ENCODE measurements around the gene CCDC12.

CCDC12 gene

DNA sequence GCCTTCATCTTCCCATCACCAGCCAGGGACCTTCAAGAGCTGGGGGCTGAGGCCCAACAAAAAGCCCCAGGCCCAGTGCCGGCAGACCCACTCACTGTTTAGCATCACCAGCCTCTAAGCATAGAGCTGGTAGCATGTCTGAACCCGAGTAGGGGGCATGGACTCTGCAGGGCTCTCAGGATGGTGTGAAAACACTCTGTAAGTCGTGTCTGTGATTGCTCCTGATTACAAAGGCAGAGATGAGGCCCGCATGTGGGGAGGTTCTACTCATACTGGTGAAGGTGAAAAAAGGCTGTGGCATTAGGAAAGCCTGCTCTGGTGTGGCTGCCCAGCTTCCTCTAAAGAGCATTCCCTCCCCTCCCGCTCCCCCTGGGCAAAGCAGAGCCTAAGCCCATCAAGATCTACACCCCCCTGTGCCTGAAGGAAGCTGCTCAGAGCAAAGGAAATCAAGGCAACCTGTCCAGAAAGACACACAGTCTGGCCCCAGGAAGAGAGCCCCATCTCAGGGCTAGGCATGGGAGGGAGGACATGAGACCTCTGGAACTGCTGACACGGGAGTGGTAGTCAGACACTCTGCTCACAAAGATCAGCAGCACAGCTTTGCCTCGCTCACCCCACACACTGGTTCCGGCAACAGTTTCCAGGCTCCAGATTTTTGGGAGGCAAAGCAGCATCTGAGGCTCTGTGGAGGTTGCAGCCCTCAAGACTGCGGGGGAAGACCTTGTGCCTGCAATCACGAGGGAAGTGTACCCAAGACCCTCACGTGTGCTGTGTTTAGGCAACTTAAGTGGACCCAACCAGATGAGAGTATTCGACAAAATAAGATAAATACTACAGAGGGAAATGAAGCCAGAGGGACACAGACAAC is 36.7 kb downstream of the CCDC12 start:
- Histone ChIP-seq H3K4me3 (ENCODE audit: low read depth in 1 of 2, low read length in 2 of 2) (no peak overlapping the region), H3K4me2 (ENCODE audit: insufficient read depth, low read length) (no peak overlapping the region), H3K27me3 (ENCODE audit: insufficient read depth, low read length, poor library complexity) (no peaks in the 10 kb centered on the region), H3K4me1 (ENCODE audit: insufficient read depth, low read length) (no peaks in the 10 kb centered on the region), H3K36me3 (ENCODE audit: insufficient read depth, low read length) (peaks cover 78% of the 10 kb centered on the region), H2AFZ (ENCODE audit: low read depth, low read length) (no peak overlapping the region), H3K9ac (ENCODE audit: low read depth, low read length) (no peak overlapping the region), H4K20me1 (ENCODE audit: insufficient read depth, low read length) (peaks cover 92% of the 10 kb centered on the region), H3K27ac (ENCODE audit: low read length) (no peak overlapping the region), H3K79me2 (ENCODE audit: insufficient read depth, low read length) (peaks cover 98% of the 10 kb centered on the region), H3K9me3 (ENCODE audit: insufficient read depth, low read length, severe bottlenecking) (no peaks in the 10 kb centered on the region)
- TF ChIP-seq, protein P1, sequence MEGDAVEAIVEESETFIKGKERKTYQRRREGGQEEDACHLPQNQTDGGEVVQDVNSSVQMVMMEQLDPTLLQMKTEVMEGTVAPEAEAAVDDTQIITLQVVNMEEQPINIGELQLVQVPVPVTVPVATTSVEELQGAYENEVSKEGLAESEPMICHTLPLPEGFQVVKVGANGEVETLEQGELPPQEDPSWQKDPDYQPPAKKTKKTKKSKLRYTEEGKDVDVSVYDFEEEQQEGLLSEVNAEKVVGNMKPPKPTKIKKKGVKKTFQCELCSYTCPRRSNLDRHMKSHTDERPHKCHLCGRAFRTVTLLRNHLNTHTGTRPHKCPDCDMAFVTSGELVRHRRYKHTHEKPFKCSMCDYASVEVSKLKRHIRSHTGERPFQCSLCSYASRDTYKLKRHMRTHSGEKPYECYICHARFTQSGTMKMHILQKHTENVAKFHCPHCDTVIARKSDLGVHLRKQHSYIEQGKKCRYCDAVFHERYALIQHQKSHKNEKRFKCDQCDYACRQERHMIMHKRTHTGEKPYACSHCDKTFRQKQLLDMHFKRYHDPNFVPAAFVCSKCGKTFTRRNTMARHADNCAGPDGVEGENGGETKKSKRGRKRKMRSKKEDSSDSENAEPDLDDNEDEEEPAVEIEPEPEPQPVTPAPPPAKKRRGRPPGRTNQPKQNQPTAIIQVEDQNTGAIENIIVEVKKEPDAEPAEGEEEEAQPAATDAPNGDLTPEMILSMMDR (IDR thresholded peaks at IDR 0.05; ENCODE audit: borderline replicate concordance, extremely low read depth, low read length, poor library complexity, severe bottlenecking): no peak
- TF ChIP-seq EZH2 (IDR thresholded peaks at IDR 0.05; ENCODE audit: borderline replicate concordance, low read depth, low read length, severe bottlenecking): no peak
- no peak for DNase-seq
- ATAC-seq (ENCODE audit: insufficient read depth, low read depth): no peak

DNA sequence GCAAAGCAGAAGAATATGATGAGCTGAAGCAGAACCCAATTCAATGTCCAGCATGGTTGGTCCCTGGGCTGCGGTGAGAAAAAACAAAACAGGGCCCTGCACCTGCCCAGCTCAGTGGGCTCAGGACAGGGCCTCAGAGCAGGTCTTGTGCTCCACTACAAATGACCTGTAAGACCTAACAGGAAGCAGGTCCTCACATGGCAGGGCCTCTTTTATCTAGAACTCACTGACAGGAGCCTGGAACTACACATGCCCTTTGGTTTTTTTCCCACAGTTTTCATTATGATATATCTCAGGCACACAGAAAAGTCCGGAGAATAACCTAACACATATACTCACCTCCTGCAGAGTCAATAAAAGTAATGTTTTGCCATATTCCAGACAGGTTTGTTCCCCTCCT is 38.4 kb downstream of the CCDC12 start:
- no peak for ATAC-seq (ENCODE audit: insufficient read depth, low read depth)
- Histone ChIP-seq H2AFZ (ENCODE audit: low read depth, low read length) (no peak overlapping the region), H3K4me1 (ENCODE audit: insufficient read depth, low read length) (no peaks in the 10 kb centered on the region)

DNA sequence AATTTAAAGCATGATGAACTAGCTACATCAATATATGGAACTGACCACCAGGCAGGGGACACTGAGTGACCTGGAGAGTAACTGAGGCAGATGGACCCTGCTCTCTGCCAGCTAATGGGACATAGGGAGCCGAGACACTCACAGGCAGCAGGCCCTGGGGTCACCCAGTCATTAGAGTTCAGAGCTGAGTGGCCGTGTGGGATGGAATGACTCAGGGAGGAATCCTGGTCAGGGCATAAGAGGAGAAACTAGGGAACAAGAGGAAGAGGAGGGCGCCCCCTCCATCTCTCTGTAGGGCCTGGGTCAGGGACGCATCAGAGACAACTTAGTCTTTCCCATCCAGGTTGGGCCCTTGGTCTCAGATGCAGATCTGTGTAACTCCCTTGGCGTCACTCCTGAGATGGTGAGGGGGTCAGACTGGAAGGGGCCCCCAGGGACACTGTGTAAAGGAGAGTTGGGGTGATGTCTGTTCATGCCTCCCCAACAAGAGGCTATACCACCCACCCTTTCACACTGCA is 39.8 kb downstream of the CCDC12 start:
- H3K4me1 ChIP-seq (ENCODE audit: insufficient read depth, low read length): no peaks in the 10 kb centered on the region
- H3K27ac ChIP-seq (ENCODE audit: low read length): no peak overlapping the region
- no peak overlapping the region for H3K9ac ChIP-seq (ENCODE audit: low read depth, low read length)
- H3K36me3 ChIP-seq (ENCODE audit: insufficient read depth, low read length): peaks cover 80% of the 10 kb centered on the region
- H3K9me3 ChIP-seq (ENCODE audit: insufficient read depth, low read length, severe bottlenecking): no peaks in the 10 kb centered on the region
- TF ChIP-seq, protein P1 (IDR thresholded peaks at IDR 0.05; ENCODE audit: borderline replicate concordance, extremely low read depth, low read length, poor library complexity, severe bottlenecking): no peak
- TF ChIP-seq EZH2 (IDR thresholded peaks at IDR 0.05; ENCODE audit: borderline replicate concordance, low read depth, low read length, severe bottlenecking): no peak
- no peak overlapping the region for H2AFZ ChIP-seq (ENCODE audit: low read depth, low read length)
- H3K4me2 ChIP-seq (ENCODE audit: insufficient read depth, low read length): no peak overlapping the region
- H3K27me3 ChIP-seq (ENCODE audit: insufficient read depth, low read length, poor library complexity): no peaks in the 10 kb centered on the region
- peaks cover 97% of the 10 kb centered on the region for H3K79me2 ChIP-seq (ENCODE audit: insufficient read depth, low read length)
- no peak overlapping the region for H3K4me3 ChIP-seq (ENCODE audit: low read depth in 1 of 2, low read length in 2 of 2)
- no peak for DNase-seq
- no peak for ATAC-seq (ENCODE audit: insufficient read depth, low read depth)
- peaks cover 89% of the 10 kb centered on the region for H4K20me1 ChIP-seq (ENCODE audit: insufficient read depth, low read length)

More for the DNA sequence above, 38.4 kb downstream of the CCDC12 start:
- no peak for DNase-seq
- TF ChIP-seq, protein P1 (IDR thresholded peaks at IDR 0.05; ENCODE audit: borderline replicate concordance, extremely low read depth, low read length, poor library complexity, severe bottlenecking): no peak
- TF ChIP-seq EZH2 (IDR thresholded peaks at IDR 0.05; ENCODE audit: borderline replicate concordance, low read depth, low read length, severe bottlenecking): no peak
- Histone ChIP-seq H3K36me3 (ENCODE audit: insufficient read depth, low read length) (peaks cover 82% of the 10 kb centered on the region), H3K27me3 (ENCODE audit: insufficient read depth, low read length, poor library complexity) (no peaks in the 10 kb centered on the region), H3K27ac (ENCODE audit: low read length) (no peak overlapping the region), H3K4me3 (ENCODE audit: low read depth in 1 of 2, low read length in 2 of 2) (no peak overlapping the region), H3K4me2 (ENCODE audit: insufficient read depth, low read length) (no peak overlapping the region), H3K9me3 (ENCODE audit: insufficient read depth, low read length, severe bottlenecking) (no peaks in the 10 kb centered on the region), H3K79me2 (ENCODE audit: insufficient read depth, low read length) (peaks cover 97% of the 10 kb centered on the region), H3K9ac (ENCODE audit: low read depth, low read length) (no peak overlapping the region), H4K20me1 (ENCODE audit: insufficient read depth, low read length) (peaks cover 89% of the 10 kb centered on the region)

Data from DND-41 (cell line).